H9 (cell line): ENCODE results near the gene CRYM. TPM values are rescaled to one million over a fixed set of nuclear protein-coding genes. Genes with fewer than 3 reads are reported as not detected.

ENCODE experiments used
- DNase-seq: peaks from one replicate; pipeline ENCODE4 v3.0.0-alpha.2; 2017
- H2AFZ ChIP-seq: one replicate; pipeline ENCODE4 v1.6.1; 2013; ENCODE audit warnings: mild to moderate bottlenecking, low read length, control low read depth, moderate library complexity
- H2AK5ac ChIP-seq: 2 replicates; pipeline ENCODE4 v1.6.1; 2013; ENCODE audit warnings: low read length, control low read depth, mixed read lengths; ENCODE audit not compliant: insufficient read length
- H2BK120ac ChIP-seq: one replicate; pipeline ENCODE4 v1.6.1; 2013; ENCODE audit warnings: low read depth, mild to moderate bottlenecking, low read length, control low read depth, inconsistent platforms; ENCODE audit not compliant: poor library complexity, severe bottlenecking
- H2BK12ac ChIP-seq: 2 replicates; pipeline ENCODE4 v1.6.1; 2013; ENCODE audit warnings: low read length, control low read depth, mixed read lengths, low read depth; ENCODE audit not compliant: insufficient read length
- H2BK15ac ChIP-seq: 2 replicates; pipeline ENCODE4 v1.6.1; 2013; ENCODE audit warnings: low read depth, low read length, control low read depth
- H2BK20ac ChIP-seq: one replicate; pipeline ENCODE4 v1.6.1; 2013; ENCODE audit warnings: low read depth, mild to moderate bottlenecking, low read length, control low read depth, inconsistent platforms; ENCODE audit not compliant: poor library complexity, severe bottlenecking
- H2BK5ac ChIP-seq: 2 replicates; pipeline ENCODE4 v1.6.1; 2013; ENCODE audit warnings: low read length, control low read depth, mixed read lengths; ENCODE audit not compliant: insufficient read length
- H3K14ac ChIP-seq: 2 replicates; pipeline ENCODE4 v1.6.1; 2013; ENCODE audit warnings: low read length, control low read depth; ENCODE audit not compliant: insufficient read depth
- H3K18ac ChIP-seq: 2 replicates; pipeline ENCODE4 v1.6.1; 2013; ENCODE audit warnings: low read depth, mild to moderate bottlenecking, mixed read lengths, low read length, control low read depth; ENCODE audit not compliant: insufficient read length
- H3K23ac ChIP-seq: 2 replicates; pipeline ENCODE4 v1.6.1; 2013; ENCODE audit warnings: low read length, control low read depth, mixed read lengths, low read depth; ENCODE audit not compliant: insufficient read length
- H3K23me2 ChIP-seq: 2 replicates; pipeline ENCODE4 v1.6.1; 2013; ENCODE audit warnings: low read depth, mild to moderate bottlenecking, mixed read lengths, low read length, control low read depth; ENCODE audit not compliant: insufficient read length, poor library complexity, severe bottlenecking
- H3K27ac ChIP-seq: 2 replicates; pipeline ENCODE4 v1.5.1; 2013; ENCODE audit warnings: low read length, control low read depth, mixed read lengths, low read depth; ENCODE audit not compliant: insufficient read length
- H3K27me3 ChIP-seq: 2 replicates; pipeline ENCODE4 v1.6.1; 2013; ENCODE audit warnings: low read length, control low read depth, inconsistent platforms; ENCODE audit not compliant: insufficient read depth
- H3K4ac ChIP-seq: 2 replicates; pipeline ENCODE4 v1.6.1; 2013; ENCODE audit warnings: low read depth, mild to moderate bottlenecking, control low read depth, inconsistent platforms, low read length, moderate library complexity
- H3K4me1 ChIP-seq: 2 replicates; pipeline ENCODE4 v1.6.1; 2013; ENCODE audit warnings: low read length, control low read depth, inconsistent platforms; ENCODE audit not compliant: insufficient read depth
- H3K4me2 ChIP-seq: 2 replicates; pipeline ENCODE4 v1.6.1; 2013; ENCODE audit warnings: low read length, control low read depth, mixed read lengths; ENCODE audit not compliant: insufficient read length, insufficient read depth
- H3K56ac ChIP-seq: 2 replicates; pipeline ENCODE4 v1.6.1; 2013; ENCODE audit warnings: low read depth, mild to moderate bottlenecking, mixed read lengths, low read length, control low read depth; ENCODE audit not compliant: insufficient read length
- H3K79me1 ChIP-seq: 2 replicates; pipeline ENCODE4 v1.6.1; 2013; ENCODE audit warnings: low read depth, mild to moderate bottlenecking, moderate library complexity, low read length, control low read depth, inconsistent platforms; ENCODE audit not compliant: insufficient read depth, poor library complexity, severe bottlenecking
- H3K79me2 ChIP-seq: 2 replicates; pipeline ENCODE4 v1.6.1; 2013; ENCODE audit warnings: low read length, control low read depth, inconsistent platforms; ENCODE audit not compliant: insufficient read depth
- H3K9ac ChIP-seq: 2 replicates; pipeline ENCODE4 v1.6.1; 2013; ENCODE audit warnings: low read length, control low read depth, mixed read lengths; ENCODE audit not compliant: insufficient read length; ENCODE audit errors: extremely low read depth
- H3K9me3 ChIP-seq: one replicate; pipeline ENCODE4 v1.6.1; 2013; ENCODE audit warnings: low read depth, low read length, inconsistent platforms; ENCODE audit not compliant: control insufficient read depth
- H3T11ph ChIP-seq: one replicate; pipeline ENCODE4 v1.6.1; 2013; ENCODE audit warnings: mild to moderate bottlenecking, low read length, control low read depth, inconsistent platforms
- H4K20me1 ChIP-seq: one replicate; pipeline ENCODE4 v1.6.1; 2013; ENCODE audit not compliant: control insufficient read depth, insufficient read length, insufficient read depth
- H4K5ac ChIP-seq: 2 replicates; pipeline ENCODE4 v1.6.1; 2013; ENCODE audit warnings: low read depth, mild to moderate bottlenecking, mixed read lengths, low read length, control low read depth; ENCODE audit not compliant: insufficient read length
- H4K8ac ChIP-seq: replicated peaks from 2 replicates; pipeline ENCODE4 v1.6.1; 2013; ENCODE audit warnings: low read length, control low read depth, mixed read lengths, low read depth; ENCODE audit not compliant: insufficient read length
- H4K91ac ChIP-seq: 2 replicates; pipeline ENCODE4 v1.6.1; 2013; ENCODE audit warnings: low read depth, mild to moderate bottlenecking, moderate library complexity, mixed read lengths, low read length, control low read depth; ENCODE audit not compliant: insufficient read length
- H3K27ac Mint-ChIP-seq, 3 experiments: 2 replicates in 2 of 3; 3 replicates in 1 of 3; pipeline ENCODE4 v1.8.0; 2020 to 2021; ENCODE audit warnings: mixed read lengths in 3 of 3, mild to moderate bottlenecking in 1 of 3, moderate library complexity in 1 of 3
- H3K27me3 Mint-ChIP-seq: 2 replicates; pipeline ENCODE4 v1.8.0; 2021; ENCODE audit warnings: low read depth, mild to moderate bottlenecking, moderate library complexity, mixed read lengths
- H3K36me3 Mint-ChIP-seq, 3 experiments: 2 replicates in 2 of 3; 3 replicates in 1 of 3; pipeline ENCODE4 v1.8.0; 2020 to 2021; ENCODE audit warnings: low read depth in 3 of 3, mixed read lengths in 3 of 3; ENCODE audit not compliant: insufficient read depth in 1 of 3
- H3K4me1 Mint-ChIP-seq, 2 experiments: 2 replicates each; pipeline ENCODE4 v1.8.0; 2020; ENCODE audit warnings: mixed read lengths in 2 of 2
- H3K4me3 Mint-ChIP-seq, 2 experiments: 2 replicates in 1 of 2; 3 replicates in 1 of 2; pipeline ENCODE4 v1.8.0; 2020 to 2021; ENCODE audit warnings: mild to moderate bottlenecking in 2 of 2, mixed read lengths in 2 of 2, moderate library complexity in 1 of 2
- H3K9me3 Mint-ChIP-seq, 2 experiments: 2 replicates in 1 of 2; 3 replicates in 1 of 2; pipeline ENCODE4 v1.8.0; 2020; ENCODE audit warnings: mild to moderate bottlenecking in 2 of 2, mixed read lengths in 2 of 2, moderate library complexity in 1 of 2
- WGBS: extraction: QIAGEN DNeasy Blood & Tissue Kit; methylation state at CpG from one replicate; pipeline ENCODE4 v1.1.7; 2013; ENCODE audit warnings: missing lambda C conversion rate, low lambda C conversion rate, mixed read lengths; ENCODE audit not compliant: insufficient read length; ENCODE audit errors: extremely low coverage; 5-methylcytosine and 5-hydroxymethylcytosine counted together
- total RNA-seq: library from RNA; stranded (reverse); gene quantifications from 2 replicates; pipeline ENCODE4 v1.2.1, GENCODE V29; 2021
- TF ChIP-seq, protein P1 (sequence below): fragments of 200-600 bp; sonication (generic); conservative IDR thresholded peaks from 3 replicates; pipeline ENCODE4 v1.8.0; 2021; ENCODE audit warnings: antibody characterized with exemption, mild to moderate bottlenecking

Gene CRYM
- total RNA-seq, 1 experiment from 2014 or later: 17.8 TPM

GRCh38 chr16:21283521-21284289 lies 5.6 kb upstream of the CRYM start:
- peaks cover 5% of the 10 kb centered on the region for H3K4me1 ChIP-seq
- no peak overlapping the region for H2AK5ac ChIP-seq
- peak overlapping the region; percentile 84 for H3K14ac ChIP-seq
- H3K4me2 ChIP-seq: peak overlapping the region; percentile 89
- H3K9me3 Mint-ChIP-seq: peaks cover 6 to 10% of the 10 kb centered on the region in 2 experiments
- peaks cover 2% of the 10 kb centered on the region for H3K23me2 ChIP-seq
- H3K27me3 Mint-ChIP-seq: peaks cover 27% of the 10 kb centered on the region
- H2BK5ac ChIP-seq: no peak overlapping the region
- no peaks in the 10 kb centered on the region for H3K79me2 ChIP-seq
- no peak overlapping the region for H2BK20ac ChIP-seq
- no peak overlapping the region for H2AFZ ChIP-seq
- no peak overlapping the region for H3K9ac ChIP-seq
- no peak overlapping the region for H4K91ac ChIP-seq
- H3K4ac ChIP-seq: no peak overlapping the region
- H2BK15ac ChIP-seq: no peak overlapping the region
- H2BK12ac ChIP-seq: no peak overlapping the region
- peak; percentile 86 for DNase-seq
- no peaks in the 10 kb centered on the region for H3K27me3 ChIP-seq
- peaks cover 0 to 12% (median 0%) of the 10 kb centered on the region in 3 experiments; a peak in 2 of 7 replicates for H3K36me3 Mint-ChIP-seq
- H2BK120ac ChIP-seq: no peak overlapping the region
- H4K8ac ChIP-seq: no peak overlapping the region
- peak overlapping the region; percentile 72 to 83 for H3K4me3 Mint-ChIP-seq
- H4K20me1 ChIP-seq: no peaks in the 10 kb centered on the region
- no peak overlapping the region for H4K5ac ChIP-seq
- no peak overlapping the region for H3K56ac ChIP-seq
- H3K23ac ChIP-seq: no peak overlapping the region
- no CpG with 5 or more reads among the region's 67 CpGs for WGBS
- H3T11ph ChIP-seq: no peak overlapping the region
- H3K4me1 Mint-ChIP-seq: peaks cover 12 to 14% of the 10 kb centered on the region in 2 experiments
- peak overlapping the region; percentile 75 for H3K18ac ChIP-seq
- no peak overlapping the region for H3K27ac Mint-ChIP-seq
- H3K79me1 ChIP-seq: no peaks in the 10 kb centered on the region
- H3K9me3 ChIP-seq: no peaks in the 10 kb centered on the region
- no peak overlapping the region for H3K27ac ChIP-seq
- TF ChIP-seq, protein P1, sequence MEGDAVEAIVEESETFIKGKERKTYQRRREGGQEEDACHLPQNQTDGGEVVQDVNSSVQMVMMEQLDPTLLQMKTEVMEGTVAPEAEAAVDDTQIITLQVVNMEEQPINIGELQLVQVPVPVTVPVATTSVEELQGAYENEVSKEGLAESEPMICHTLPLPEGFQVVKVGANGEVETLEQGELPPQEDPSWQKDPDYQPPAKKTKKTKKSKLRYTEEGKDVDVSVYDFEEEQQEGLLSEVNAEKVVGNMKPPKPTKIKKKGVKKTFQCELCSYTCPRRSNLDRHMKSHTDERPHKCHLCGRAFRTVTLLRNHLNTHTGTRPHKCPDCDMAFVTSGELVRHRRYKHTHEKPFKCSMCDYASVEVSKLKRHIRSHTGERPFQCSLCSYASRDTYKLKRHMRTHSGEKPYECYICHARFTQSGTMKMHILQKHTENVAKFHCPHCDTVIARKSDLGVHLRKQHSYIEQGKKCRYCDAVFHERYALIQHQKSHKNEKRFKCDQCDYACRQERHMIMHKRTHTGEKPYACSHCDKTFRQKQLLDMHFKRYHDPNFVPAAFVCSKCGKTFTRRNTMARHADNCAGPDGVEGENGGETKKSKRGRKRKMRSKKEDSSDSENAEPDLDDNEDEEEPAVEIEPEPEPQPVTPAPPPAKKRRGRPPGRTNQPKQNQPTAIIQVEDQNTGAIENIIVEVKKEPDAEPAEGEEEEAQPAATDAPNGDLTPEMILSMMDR: peak; percentile 58
